Hypothalamus (tissue), 51 donors: ENCODE data around the gene IMPACT.

Experiments
- DNase-seq, 51 donors: peaks; one replicate each; lab custom pipeline; 2025; lab: John Stamatoyannopoulos, UW

Gene IMPACT

GRCh38 chr18:24426398-24427294 is at the start of gene IMPACT:
TSS of gene IMPACT (plus strand) at chr18:24426670. CDS start at chr18:24426757, 87 bp downstream.
- DNase-seq = peak; percentile 24 to 82 (median 64)

- DNase-seq = no peak
Measured at GRCh38 chr18:24378598-24378997, 47.9 kb upstream of the IMPACT start.

GRCh38 chr18:24380163-24380747 is 46.2 kb upstream of the IMPACT start:
- DNase-seq = no peak

GRCh38 chr18:24381126-24381525 is 45.3 kb upstream of the IMPACT start:
- DNase-seq = no peak

GRCh38 chr18:24386681-24387080 is 39.8 kb upstream of the IMPACT start:
- no peak for DNase-seq

- DNase-seq = no peak
Measured at GRCh38 chr18:24388957-24389356, 37.5 kb upstream of the IMPACT start.

- no peak for DNase-seq
Measured at GRCh38 chr18:24395049-24395795, 31.2 kb upstream of the IMPACT start.

GRCh38 chr18:24396082-24396633 is 30.3 kb upstream of the IMPACT start:
- DNase-seq = peak in 1 of 51 donors; percentile 33

GRCh38 chr18:24397131-24397693 is 29.3 kb upstream of the IMPACT start:
- peak; percentile 32 to 88 (median 69) for DNase-seq

GRCh38 chr18:24397694-24398368 is 28.6 kb upstream of the IMPACT start, which contains the start of gene OSBPL1A:
TSS of gene OSBPL1A (minus strand) at chr18:24397824. CDS start at chr18:24377533, 20,291 bp downstream.
- peak; percentile 48 to 96 (median 88) for DNase-seq

- peak in 3 of 51 donors; percentile 5 to 20 (median 11) for DNase-seq
Measured at GRCh38 chr18:24398540-24398939, 27.9 kb upstream of the IMPACT start.

- no peak for DNase-seq
Measured at GRCh38 chr18:24400587-24400986, 25.9 kb upstream of the IMPACT start.

- DNase-seq = peak in 3 of 51 donors; percentile 5 to 32 (median 7)
Measured at GRCh38 chr18:24402209-24402785, 24.2 kb upstream of the IMPACT start.

- no peak for DNase-seq
Measured at GRCh38 chr18:24403076-24403475, 23.4 kb upstream of the IMPACT start.

- no peak for DNase-seq
Measured at GRCh38 chr18:24404591-24404990, 21.9 kb upstream of the IMPACT start.

GRCh38 chr18:24408496-24408895 is 18.0 kb upstream of the IMPACT start:
- no peak for DNase-seq

- DNase-seq = peak in 8 of 51 donors; percentile 2 to 53 (median 8)
Measured at GRCh38 chr18:24413148-24413547, 13.3 kb upstream of the IMPACT start.

- DNase-seq = no peak
Measured at GRCh38 chr18:24414349-24415003, 12.0 kb upstream of the IMPACT start.

GRCh38 chr18:24417480-24417879 is 9.0 kb upstream of the IMPACT start:
- no peak for DNase-seq
